DOHH2 (cell line): ENCODE data around the gene YWHAQ.

ENCODE experiments used
- CTCF ChIP-seq: fragments of 200-600 bp; sonication (generic); IDR thresholded peaks from one replicate; pipeline ENCODE4 v1.5.1; 2014; ENCODE audit warnings: antibody characterized with exemption, mild to moderate bottlenecking, low read depth, low read length; ENCODE audit not compliant: poor library complexity, severe bottlenecking
- EZH2phosphoT487 ChIP-seq: fragments of 200-600 bp; sonication (generic); IDR thresholded peaks from 2 replicates; pipeline ENCODE4 v1.6.1; 2017; ENCODE audit warnings: borderline replicate concordance, mild to moderate bottlenecking, antibody characterized with exemption, low read length, moderate library complexity, mixed read lengths

DNA sequence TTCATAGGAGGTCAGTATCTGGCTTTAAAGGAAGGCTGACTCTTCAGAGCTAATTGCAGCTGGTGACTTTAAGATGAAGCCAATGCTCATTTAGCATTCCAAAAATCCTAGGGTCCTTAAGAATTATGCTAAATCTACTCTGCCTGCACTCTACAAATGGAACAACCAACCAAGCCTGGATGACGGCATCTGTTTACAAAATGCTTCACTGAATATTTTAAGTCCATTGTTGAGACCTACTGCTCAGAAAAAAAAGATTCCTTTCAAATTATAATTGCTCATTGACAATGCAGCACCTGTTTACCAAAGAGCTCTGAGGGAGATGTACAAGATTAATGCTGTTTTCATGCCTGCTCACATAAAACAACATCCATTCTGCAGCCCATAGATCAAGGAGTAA is 31.4 kb downstream of the YWHAQ start:
- TF ChIP-seq CTCF (no peak), EZH2phosphoT487 (no peak)
